Measurements from ENCODE around the gene METTL15. TPM values are rescaled to one million over a fixed set of nuclear protein-coding genes. Genes with fewer than 3 reads are reported as not detected.
A peak's percentile ranks its signal among the peaks of the same experiment; 100 is the strongest.
"Not testable (repeated sequence)": the region's sequence is repeated elsewhere in the genome, so short reads cannot be mapped to it uniquely, and the experiment has no call there.

The METTL15 gene
- polyA plus RNA-seq, 3 donors = 15.0 to 23.0 (median 19.3) TPM

DNA sequence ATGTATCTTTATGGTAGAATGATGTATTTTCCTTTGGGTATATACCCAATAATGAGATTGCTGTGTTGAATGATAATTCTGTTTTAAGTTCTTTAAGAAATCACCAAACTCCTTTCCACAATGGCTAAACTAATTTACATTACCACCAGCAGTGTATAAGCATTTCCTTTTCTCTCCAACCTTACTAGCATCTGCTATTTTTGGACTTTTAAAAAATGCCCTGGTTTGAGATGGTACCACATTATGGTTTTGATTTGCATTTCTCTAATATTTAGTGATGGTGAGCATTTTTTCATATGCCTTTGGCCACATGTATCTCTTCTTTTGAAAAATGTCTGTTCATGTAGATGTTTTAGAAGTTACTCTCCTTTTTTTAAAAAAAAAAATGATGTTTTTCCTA lies 142.0 kb downstream of the METTL15 start:
- DNase-seq (ENCODE audit: extremely low read depth in 1 of 11, low read depth in 9 of 11, low spot score in 4 of 11) = no peak

DNA sequence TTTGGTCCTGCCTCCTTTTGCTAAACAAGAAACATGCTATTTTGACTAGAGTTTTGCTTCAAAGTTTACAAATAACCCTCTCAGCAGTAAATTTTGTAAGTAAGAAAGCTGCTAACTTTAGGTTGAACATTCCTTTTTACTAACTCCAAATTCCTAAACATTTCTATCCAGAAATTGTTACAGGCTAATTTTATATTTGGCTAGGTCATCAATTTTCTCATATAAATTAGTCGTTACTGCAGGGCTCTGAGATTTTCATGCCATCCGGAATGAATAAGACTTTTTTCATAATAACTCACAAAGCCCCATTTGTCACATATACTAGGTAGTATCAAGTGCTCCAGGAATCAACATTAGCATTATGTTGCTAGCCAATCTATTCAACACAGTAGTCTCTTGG lies 143.1 kb downstream of the METTL15 start:
- no peak for DNase-seq (ENCODE audit: extremely low read depth in 1 of 11, low read depth in 9 of 11, low spot score in 4 of 11)

DNA sequence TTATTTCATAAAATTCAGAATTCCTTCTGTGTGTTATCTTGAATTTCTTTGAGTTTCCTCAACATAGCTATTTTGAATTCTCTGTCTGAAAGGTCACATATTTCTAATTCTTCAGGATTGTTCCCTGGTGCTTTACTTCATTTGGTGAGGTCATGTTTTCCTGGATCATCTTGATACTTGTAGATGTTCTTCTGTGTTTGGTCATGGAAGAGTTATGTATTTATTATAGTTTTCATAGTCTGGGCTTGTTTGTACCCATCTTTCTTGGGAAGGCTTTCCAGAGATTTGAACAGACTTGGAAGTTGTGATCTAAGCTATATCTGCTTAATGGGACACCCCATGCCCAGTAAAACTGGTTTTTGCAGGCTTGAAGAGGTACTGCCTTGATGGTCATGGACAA lies 149.6 kb downstream of the METTL15 start:
- DNase-seq (ENCODE audit: extremely low read depth in 1 of 11, low read depth in 9 of 11, low spot score in 4 of 11) = no peak

- no peak for DNase-seq (ENCODE audit: extremely low read depth in 1 of 11, low read depth in 9 of 11, low spot score in 4 of 11)
Measured at GRCh38 chr11:28259177-28259843, 151.1 kb downstream of the METTL15 start.

DNA sequence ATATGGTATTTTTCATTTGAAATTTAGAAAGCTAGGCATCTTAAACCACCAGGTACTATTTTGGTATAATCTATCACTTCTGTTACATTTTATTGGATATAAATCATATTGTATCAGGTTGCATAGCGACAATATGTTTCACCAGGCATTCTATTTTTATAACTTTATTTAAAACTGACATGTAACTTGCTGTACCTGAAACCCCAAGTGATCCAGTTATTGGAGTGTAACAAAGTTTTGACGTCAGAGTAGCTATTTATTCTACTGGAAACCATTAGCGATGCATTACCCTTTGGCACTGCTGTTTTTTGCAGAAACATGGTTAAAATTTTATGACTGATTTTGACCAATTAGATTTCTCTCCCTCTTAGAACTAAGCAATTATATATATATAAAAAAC lies 160.7 kb downstream of the METTL15 start:
- no peak for DNase-seq (ENCODE audit: extremely low read depth in 1 of 11, low read depth in 9 of 11, low spot score in 4 of 11)

- DNase-seq (ENCODE audit: extremely low read depth in 1 of 11, low read depth in 9 of 11, low spot score in 4 of 11) = no peak
Measured at GRCh38 chr11:28269586-28269985, 161.4 kb downstream of the METTL15 start.

DNA sequence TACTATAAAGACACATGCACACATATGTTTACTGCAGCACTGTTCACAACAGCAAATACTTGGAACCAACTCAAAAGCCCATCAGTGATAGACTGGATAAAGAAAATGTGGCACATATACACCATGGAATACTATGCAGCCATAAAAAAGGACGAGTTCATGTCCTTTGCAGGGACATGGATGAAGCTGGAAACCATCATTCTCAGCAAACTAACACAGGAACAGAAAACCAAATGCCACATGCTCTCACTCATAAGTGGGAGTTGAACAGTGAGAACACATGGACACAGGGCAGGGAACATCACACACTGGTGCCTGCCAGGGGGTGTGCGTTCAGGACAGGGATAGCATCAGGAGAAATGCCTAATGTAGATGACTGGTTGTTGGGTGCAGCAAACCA lies 164.1 kb downstream of the METTL15 start:
- not testable (repeated sequence) for DNase-seq (ENCODE audit: extremely low read depth in 1 of 11, low read depth in 9 of 11, low spot score in 4 of 11)

- DNase-seq (ENCODE audit: extremely low read depth in 1 of 11, low read depth in 9 of 11, low spot score in 4 of 11) = no peak
Measured at GRCh38 chr11:28274216-28274615, 166.0 kb downstream of the METTL15 start.

GRCh38 chr11:28284196-28284595 lies 176.0 kb downstream of the METTL15 start:
- no peak for DNase-seq (ENCODE audit: extremely low read depth in 1 of 11, low read depth in 9 of 11, low spot score in 4 of 11)

GRCh38 chr11:28289444-28289843 lies 181.3 kb downstream of the METTL15 start:
- no peak for DNase-seq (ENCODE audit: extremely low read depth in 1 of 11, low read depth in 9 of 11, low spot score in 4 of 11)

- not testable (repeated sequence) for DNase-seq (ENCODE audit: extremely low read depth in 1 of 11, low read depth in 9 of 11, low spot score in 4 of 11)
Measured at GRCh38 chr11:28290995-28291394, 182.8 kb downstream of the METTL15 start.

DNA sequence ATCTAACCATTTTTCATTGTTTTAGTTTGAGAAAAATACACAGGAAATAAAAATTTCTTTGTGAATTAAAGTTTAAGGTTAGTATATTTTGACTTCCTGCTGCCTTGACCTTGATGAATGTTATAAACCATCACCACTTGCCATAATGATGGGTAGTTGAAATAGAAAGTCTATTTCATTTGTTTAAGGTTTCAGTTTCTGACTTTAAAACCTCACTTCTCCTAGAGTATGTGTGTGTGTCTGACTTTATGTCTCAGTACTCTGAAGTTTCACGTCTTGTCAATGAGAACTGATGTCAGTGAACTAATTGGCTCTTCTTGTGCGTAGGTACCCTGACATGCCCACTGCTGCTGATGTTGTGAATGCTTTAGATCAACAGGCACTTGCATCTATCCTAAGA lies 188.2 kb downstream of the METTL15 start:
- DNase-seq (ENCODE audit: extremely low read depth in 1 of 11, low read depth in 9 of 11, low spot score in 4 of 11) = no peak

DNA sequence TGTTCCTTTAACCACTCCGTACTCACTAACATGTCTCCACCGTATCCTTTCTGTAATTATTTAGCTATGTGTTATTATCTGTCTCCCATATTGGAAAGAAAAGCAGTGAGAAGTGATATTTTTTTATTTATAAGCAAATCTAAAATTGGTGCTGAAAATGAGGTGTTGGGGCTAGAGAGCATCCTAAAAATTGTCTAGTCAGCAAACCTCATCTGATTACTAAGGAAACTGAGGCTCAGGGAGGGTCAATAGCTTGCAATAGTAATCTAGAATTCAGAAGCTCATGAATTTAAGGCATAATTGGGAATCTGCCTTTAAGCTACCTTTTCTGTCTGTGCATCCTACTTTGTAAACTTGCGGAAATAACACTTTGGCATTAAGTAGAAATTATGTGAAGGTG lies 190.0 kb downstream of the METTL15 start:
- no peak for DNase-seq (ENCODE audit: extremely low read depth in 1 of 11, low read depth in 9 of 11, low spot score in 4 of 11)

DNA sequence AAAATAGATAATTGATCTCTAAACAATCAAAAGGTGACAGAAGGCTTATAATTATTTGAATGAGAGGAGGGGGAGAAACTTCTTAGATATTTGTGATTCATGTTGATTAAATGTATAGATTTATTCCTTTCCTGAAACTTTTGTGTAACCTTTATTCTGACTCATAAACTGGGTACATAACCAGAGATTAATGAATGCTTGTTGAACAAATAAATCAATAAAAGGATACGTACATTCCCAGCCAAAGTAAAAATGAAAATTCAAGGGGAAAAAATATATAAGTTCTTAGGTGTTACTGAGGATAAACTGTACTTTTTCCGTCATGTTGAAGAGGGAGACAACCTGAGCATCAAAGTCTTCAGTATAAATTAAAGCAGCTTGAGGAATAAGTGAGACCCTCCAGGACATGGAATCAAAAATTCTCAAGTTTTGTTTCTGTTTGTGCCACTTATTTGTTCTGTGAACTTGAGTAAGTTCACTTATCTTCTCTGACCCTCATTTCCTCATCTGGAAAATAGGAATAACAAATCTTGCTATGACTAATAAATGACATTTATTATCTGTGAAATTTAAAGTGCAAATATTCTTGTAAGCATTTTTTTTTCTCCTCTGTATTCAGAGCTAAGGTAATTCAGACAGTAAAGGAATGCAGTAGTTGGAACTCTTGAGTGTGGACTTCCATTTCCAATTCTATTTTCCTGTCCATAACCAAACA lies 195.4 kb downstream of the METTL15 start:
- no peak for DNase-seq (ENCODE audit: extremely low read depth in 1 of 11, low read depth in 9 of 11, low spot score in 4 of 11)

DNA sequence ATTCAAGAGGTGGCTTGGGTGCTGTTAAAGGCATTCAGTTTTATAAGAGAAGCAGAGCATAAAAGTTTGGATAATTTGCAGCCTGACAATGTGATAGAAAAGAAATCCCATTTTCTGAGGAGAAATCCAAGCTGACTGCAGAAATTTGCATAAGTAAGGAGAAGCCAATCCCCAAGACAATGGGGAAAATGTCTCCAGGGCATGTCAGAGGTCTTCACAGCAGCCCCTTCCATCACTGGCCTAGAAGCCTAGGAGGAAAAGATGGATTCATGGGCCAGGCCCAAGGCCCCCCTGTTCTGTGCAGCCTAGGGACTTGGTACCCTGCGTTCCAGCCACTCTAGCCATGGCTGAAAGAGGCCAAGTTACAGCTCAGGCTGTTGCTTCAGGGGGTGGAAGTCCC lies 207.3 kb downstream of the METTL15 start:
- DNase-seq (ENCODE audit: extremely low read depth in 1 of 11, low read depth in 9 of 11, low spot score in 4 of 11) = no peak

- no peak for DNase-seq (ENCODE audit: extremely low read depth in 1 of 11, low read depth in 9 of 11, low spot score in 4 of 11)
Measured at GRCh38 chr11:28318871-28319270, 210.7 kb downstream of the METTL15 start.

DNA sequence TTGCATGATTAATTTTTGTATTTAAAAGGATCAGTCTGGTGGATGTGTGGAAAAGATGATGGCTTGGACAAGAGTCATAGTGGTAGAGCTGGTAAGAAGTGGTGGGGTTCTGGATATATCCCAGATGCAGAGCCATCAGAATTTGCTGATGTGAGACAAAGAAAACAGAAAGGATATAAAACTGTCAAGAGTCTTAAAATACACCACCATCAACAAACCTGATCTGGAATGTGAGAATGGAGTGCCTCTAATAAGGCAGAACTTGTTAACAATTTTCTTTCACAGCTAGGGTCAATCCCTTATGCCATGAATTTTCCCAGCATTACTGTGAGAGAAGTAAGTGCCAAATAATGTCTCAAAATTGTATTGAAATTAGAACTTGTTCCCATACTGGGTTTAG lies 215.4 kb downstream of the METTL15 start:
- peak in 10 of 11 donors; percentile 2 to 62 (median 34) for DNase-seq (ENCODE audit: extremely low read depth in 1 of 11, low read depth in 9 of 11, low spot score in 4 of 11)

DNA sequence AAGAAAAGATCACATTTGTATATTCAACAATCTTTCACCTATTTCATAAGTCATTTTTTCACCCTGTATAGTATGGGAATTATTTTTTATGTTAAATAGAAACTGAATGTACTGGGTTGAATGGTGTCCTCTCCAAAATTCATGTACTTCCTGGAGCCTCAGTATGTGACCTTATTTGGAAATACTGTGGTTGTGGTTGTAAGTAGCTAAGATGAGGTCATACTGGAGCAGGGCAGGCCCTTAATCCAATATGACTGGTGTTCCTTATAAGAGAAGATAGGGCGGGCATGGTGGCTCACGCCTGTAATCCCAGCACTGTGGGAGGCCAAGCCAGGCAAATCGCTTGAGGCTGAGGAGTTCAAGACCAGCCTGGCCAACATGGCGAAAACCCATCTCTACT lies 224.2 kb downstream of the METTL15 start:
- not testable (repeated sequence) for DNase-seq (ENCODE audit: extremely low read depth in 1 of 11, low read depth in 9 of 11, low spot score in 4 of 11)

DNA sequence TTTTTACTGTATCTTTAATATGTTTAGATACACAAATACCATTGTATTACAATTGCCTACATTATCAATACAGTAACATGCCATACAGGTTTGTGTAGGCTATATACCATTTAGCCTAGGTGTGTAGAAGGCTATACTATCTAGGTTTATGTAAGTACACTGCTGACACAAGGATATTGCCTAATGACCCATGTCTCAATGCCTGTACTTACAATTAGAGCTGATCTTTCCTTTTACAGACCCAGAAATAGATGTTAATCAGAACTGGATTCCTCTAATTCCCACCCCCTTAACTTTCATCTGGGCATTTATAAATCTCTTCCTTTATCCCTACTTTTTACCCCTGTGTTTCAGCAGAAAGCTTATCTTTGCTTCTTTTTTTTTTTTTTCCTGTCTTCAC lies 229.5 kb downstream of the METTL15 start:
- DNase-seq (ENCODE audit: extremely low read depth in 1 of 11, low read depth in 9 of 11, low spot score in 4 of 11) = no peak

GRCh38 chr11:28338371-28338770 lies 230.2 kb downstream of the METTL15 start:
- DNase-seq (ENCODE audit: extremely low read depth in 1 of 11, low read depth in 9 of 11, low spot score in 4 of 11) = no peak

DNA sequence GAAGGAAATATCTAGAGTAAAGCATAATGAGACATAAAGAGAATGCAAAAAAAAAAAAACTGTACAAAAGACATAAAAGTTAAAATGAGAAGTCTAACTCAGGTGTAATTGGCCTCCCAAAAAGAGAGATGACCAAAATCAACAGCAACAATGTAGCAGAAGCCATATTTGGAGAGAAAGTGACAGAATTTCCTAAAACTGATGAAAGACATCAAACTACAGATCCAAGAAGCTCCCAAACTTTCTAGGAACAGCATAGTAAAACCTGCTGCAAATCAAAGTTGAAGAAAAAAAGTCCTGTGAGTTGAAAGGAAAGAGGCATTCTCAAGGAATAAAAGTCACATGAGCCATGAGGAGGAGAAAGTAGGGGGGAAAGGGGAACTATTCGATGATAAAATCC lies 231.3 kb downstream of the METTL15 start:
- DNase-seq (ENCODE audit: extremely low read depth in 1 of 11, low read depth in 9 of 11, low spot score in 4 of 11) = no peak

All from renal cortex interstitium (tissue), 11 donors.